Natural killer cell (primary cell): Measurements from ENCODE around the gene XRRA1. TPM values are rescaled to one million over a fixed set of nuclear protein-coding genes. Genes with fewer than 3 reads are reported as not detected.

Experiments used
- ATAC-seq, 3 donors: fragments of 150-1000 bp in 2 of 3; fragments of 200-7000 bp in 1 of 3; cut with Tn5 transposase; 1 replicate in 1 of 3; 2 replicates in 2 of 3; pipeline ENCODE4 v1.10.0; 2021; ENCODE audit warnings: mild to moderate bottlenecking in 2 of 3, moderate library complexity in 2 of 3
- DNase-seq, 2 donors: peaks; one replicate each; pipeline versions ENCODE4 v3.0.0 to v3.0.0-alpha.2; 2013 to 2021; ENCODE audit warnings: mixed read lengths in 1 of 2
- H3K27ac ChIP-seq: one replicate; pipeline ENCODE4 v1.5.1; 2013; ENCODE audit warnings: mild to moderate bottlenecking, low read length
- H3K27me3 ChIP-seq: one replicate; pipeline ENCODE4 v1.6.1; 2013; ENCODE audit warnings: low read length; ENCODE audit not compliant: control insufficient read depth, insufficient read depth
- H3K36me3 ChIP-seq: one replicate; pipeline ENCODE4 v1.6.1; 2013; ENCODE audit warnings: low read length; ENCODE audit not compliant: control insufficient read depth, insufficient read depth
- H3K4me1 ChIP-seq: one replicate; pipeline ENCODE4 v1.6.1; 2013; ENCODE audit warnings: low read length; ENCODE audit not compliant: control insufficient read depth, insufficient read depth
- H3K4me3 ChIP-seq: one replicate; pipeline ENCODE4 v1.5.1; 2013; ENCODE audit warnings: low read length
- H3K9me3 ChIP-seq: one replicate; pipeline ENCODE4 v1.6.1; 2013; ENCODE audit warnings: low read length; ENCODE audit not compliant: control insufficient read depth, insufficient read depth
- H3K27ac Mint-ChIP-seq, 2 donors: one replicate each; pipeline ENCODE4 v1.8.0; 2022; ENCODE audit warnings: mild to moderate bottlenecking in 2 of 2, mixed read lengths in 2 of 2, moderate library complexity in 1 of 2
- H3K27me3 Mint-ChIP-seq, 2 donors: one replicate each; pipeline ENCODE4 v1.8.0; 2022; ENCODE audit warnings: low read depth in 2 of 2, mixed read lengths in 2 of 2
- H3K36me3 Mint-ChIP-seq: one replicate; pipeline ENCODE4 v1.8.0; 2022; ENCODE audit warnings: mixed read lengths
- H3K4me1 Mint-ChIP-seq, 2 donors: one replicate each; pipeline ENCODE4 v1.8.0; 2022; ENCODE audit warnings: mixed read lengths in 2 of 2
- H3K4me3 Mint-ChIP-seq: one replicate; pipeline ENCODE4 v1.8.0; 2022; ENCODE audit warnings: mild to moderate bottlenecking, moderate library complexity, mixed read lengths
- H3K9me3 Mint-ChIP-seq, 2 donors: one replicate each; pipeline ENCODE4 v1.8.0; 2022; ENCODE audit warnings: mixed read lengths in 2 of 2
- WGBS: methylation state at CpG from one replicate; pipeline ENCODE4 v1.1.7; 2013; ENCODE audit warnings: missing lambda C conversion rate; ENCODE audit not compliant: insufficient coverage; 5-methylcytosine and 5-hydroxymethylcytosine counted together
- intact Hi-C: fragments of 100-400 bp; cut with micrococcal nuclease; formaldehyde crosslinking; loops from one replicate; pipeline ENCODE4 v1.14.2; 2022
- total RNA-seq, 4 donors: library from RNA; stranded (reverse); fragments of 120-200 nt in 1 of 4; gene quantifications; one replicate each; pipeline versions ENCODE4 v1.2.3 to v1.2.4, GENCODE V29; 2013 to 2022
- TF ChIP-seq, protein P1 (sequence below): fragments of 200-600 bp; IDR thresholded peaks from one replicate; pipeline ENCODE4 v1.8.0; 2022; ENCODE audit warnings: antibody characterized with exemption

Gene XRRA1
- total RNA-seq, 3 donors from 2014 or later (not counting 1 experiment from before 2014, with no cell fraction given) = 12.7 to 14.3 (median 14.3) TPM

- H3K27me3 ChIP-seq = no peaks in the 10 kb centered on the region
- H3K27me3 Mint-ChIP-seq = no peaks in the 10 kb centered on the region
- peaks cover 44% of the 10 kb centered on the region for H3K9me3 ChIP-seq
- H3K4me1 ChIP-seq = no peaks in the 10 kb centered on the region
- no peak for ATAC-seq
- peaks cover 10 to 30% of the 10 kb centered on the region in 2 donors for H3K9me3 Mint-ChIP-seq
- H3K4me1 Mint-ChIP-seq = no peaks in the 10 kb centered on the region
- DNase-seq = no peak
- 96% methylated on average over 2 of the region's 2 CpGs for WGBS
- peaks cover 18% of the 10 kb centered on the region for H3K36me3 ChIP-seq
- H3K27ac ChIP-seq = no peak overlapping the region
- TF ChIP-seq, protein P1, sequence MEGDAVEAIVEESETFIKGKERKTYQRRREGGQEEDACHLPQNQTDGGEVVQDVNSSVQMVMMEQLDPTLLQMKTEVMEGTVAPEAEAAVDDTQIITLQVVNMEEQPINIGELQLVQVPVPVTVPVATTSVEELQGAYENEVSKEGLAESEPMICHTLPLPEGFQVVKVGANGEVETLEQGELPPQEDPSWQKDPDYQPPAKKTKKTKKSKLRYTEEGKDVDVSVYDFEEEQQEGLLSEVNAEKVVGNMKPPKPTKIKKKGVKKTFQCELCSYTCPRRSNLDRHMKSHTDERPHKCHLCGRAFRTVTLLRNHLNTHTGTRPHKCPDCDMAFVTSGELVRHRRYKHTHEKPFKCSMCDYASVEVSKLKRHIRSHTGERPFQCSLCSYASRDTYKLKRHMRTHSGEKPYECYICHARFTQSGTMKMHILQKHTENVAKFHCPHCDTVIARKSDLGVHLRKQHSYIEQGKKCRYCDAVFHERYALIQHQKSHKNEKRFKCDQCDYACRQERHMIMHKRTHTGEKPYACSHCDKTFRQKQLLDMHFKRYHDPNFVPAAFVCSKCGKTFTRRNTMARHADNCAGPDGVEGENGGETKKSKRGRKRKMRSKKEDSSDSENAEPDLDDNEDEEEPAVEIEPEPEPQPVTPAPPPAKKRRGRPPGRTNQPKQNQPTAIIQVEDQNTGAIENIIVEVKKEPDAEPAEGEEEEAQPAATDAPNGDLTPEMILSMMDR = no peak
- H3K4me3 ChIP-seq = no peak overlapping the region
- H3K4me3 Mint-ChIP-seq = no peak overlapping the region
- intact Hi-C loops = loop anchor here (5.0 kb wide), 1 partner anchor 39 kb away; no protein-coding TSS in a partner anchor
- peaks cover 68% of the 10 kb centered on the region for H3K36me3 Mint-ChIP-seq
- no peak overlapping the region for H3K27ac Mint-ChIP-seq
Observed at GRCh38 chr11:74871037-74871436, 77.9 kb downstream of the XRRA1 start.

DNA sequence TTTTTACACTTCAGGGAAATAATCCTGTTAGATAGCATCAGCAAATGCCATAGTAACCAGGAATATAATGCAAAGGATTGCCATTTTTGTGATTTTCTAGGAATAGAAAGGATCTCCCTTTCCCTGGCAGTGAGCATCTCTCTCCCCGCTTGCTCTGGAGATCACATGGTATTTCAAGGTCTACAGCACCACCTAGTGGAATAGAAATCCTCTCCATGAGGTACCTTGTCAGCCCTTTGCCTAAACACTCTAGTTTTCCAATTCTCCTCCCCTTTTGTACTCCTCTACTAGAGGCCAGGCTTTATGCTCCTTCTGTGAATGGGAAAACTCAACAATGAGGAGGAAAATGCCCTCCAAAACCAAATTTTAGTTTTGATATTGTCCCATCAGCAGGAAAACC lies 78.4 kb downstream of the XRRA1 start:
- WGBS = 100% methylated on average over 1 of the region's 1 CpG
- Mint-ChIP-seq H3K4me3 (no peak overlapping the region), H3K9me3 (peaks cover 10 to 30% of the 10 kb centered on the region in 2 donors), H3K27me3 (no peaks in the 10 kb centered on the region), H3K27ac (no peak overlapping the region), H3K4me1 (no peaks in the 10 kb centered on the region), H3K36me3 (peaks cover 68% of the 10 kb centered on the region)
- intact Hi-C loops = loop anchor here (5.0 kb wide), 1 partner anchor 38 kb away; no protein-coding TSS in a partner anchor
- Histone ChIP-seq H3K27me3 (no peaks in the 10 kb centered on the region), H3K36me3 (peaks cover 18% of the 10 kb centered on the region), H3K4me1 (no peaks in the 10 kb centered on the region), H3K27ac (no peak overlapping the region), H3K4me3 (no peak overlapping the region), H3K9me3 (peaks cover 50% of the 10 kb centered on the region)
- peak in 1 of 2 donors; percentile 46 for DNase-seq
- peak in 1 of 3 donors; percentile 55 for ATAC-seq
- TF ChIP-seq, protein P1 = peak; percentile 30

DNA sequence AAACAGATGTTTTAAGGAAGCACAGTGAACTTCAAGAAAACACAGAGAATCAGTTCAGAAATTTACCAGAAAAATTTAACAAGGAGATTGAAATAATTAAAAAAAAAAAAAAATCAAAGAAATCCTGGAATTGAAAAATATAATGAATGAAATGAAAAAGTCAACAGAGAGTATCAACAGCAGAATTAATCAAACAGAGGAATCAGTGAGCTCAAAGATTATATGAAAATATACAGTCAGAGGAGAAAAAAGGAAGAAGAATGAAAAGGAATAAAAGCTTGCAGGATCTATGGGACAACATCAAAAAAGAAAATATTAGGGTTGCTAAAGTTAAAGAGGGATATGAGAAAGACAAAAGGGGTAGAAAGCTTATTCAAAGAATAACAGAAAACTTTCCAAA lies 82.3 kb downstream of the XRRA1 start:
- no peaks in the 10 kb centered on the region for H3K27me3 Mint-ChIP-seq
- TF ChIP-seq, protein P1 = no peak
- intact Hi-C loops = no loop called here
- ATAC-seq (no peak), DNase-seq (no peak)
- peaks cover 52% of the 10 kb centered on the region for H3K9me3 ChIP-seq
- peaks cover 10 to 28% of the 10 kb centered on the region in 2 donors for H3K9me3 Mint-ChIP-seq
- no peaks in the 10 kb centered on the region for H3K27me3 ChIP-seq
- peak overlapping the region in 1 of 2 donors; percentile 10 for H3K27ac Mint-ChIP-seq
- H3K36me3 Mint-ChIP-seq = peaks cover 71% of the 10 kb centered on the region
- no peaks in the 10 kb centered on the region for H3K4me1 ChIP-seq
- no peaks in the 10 kb centered on the region for H3K4me1 Mint-ChIP-seq
- peaks cover 22% of the 10 kb centered on the region for H3K36me3 ChIP-seq
- H3K27ac ChIP-seq = no peak overlapping the region
- H3K4me3 ChIP-seq = no peak overlapping the region
- H3K4me3 Mint-ChIP-seq = no peak overlapping the region

DNA sequence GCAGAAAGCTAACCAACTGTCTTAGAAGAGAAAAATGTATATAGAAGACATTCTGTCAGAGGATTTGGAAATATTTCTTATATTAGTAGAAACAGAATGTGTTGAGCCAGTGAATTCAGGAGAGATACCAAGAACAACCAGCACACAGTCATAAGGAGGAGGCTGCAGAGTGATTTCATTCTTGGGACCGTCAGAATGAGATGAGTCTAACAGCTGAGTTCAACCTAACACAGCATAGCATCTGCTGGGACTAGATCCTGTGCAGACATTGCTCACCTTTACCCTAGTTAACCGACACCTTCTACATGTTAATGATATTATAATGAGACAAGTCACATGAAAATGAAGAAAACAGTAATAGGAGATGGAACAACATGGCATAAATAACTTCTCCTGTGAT lies 85.5 kb downstream of the XRRA1 start:
- intact Hi-C loops = no loop called here

More for the DNA sequence above, 85.5 kb downstream of the XRRA1 start:
- H3K27ac Mint-ChIP-seq = no peak overlapping the region
- Histone ChIP-seq H3K36me3 (peaks cover 25% of the 10 kb centered on the region), H3K4me3 (no peak overlapping the region), H3K27me3 (no peaks in the 10 kb centered on the region), H3K4me1 (no peaks in the 10 kb centered on the region), H3K27ac (no peak overlapping the region), H3K9me3 (peaks cover 39% of the 10 kb centered on the region)
- peaks cover 10 to 15% of the 10 kb centered on the region in 2 donors for H3K9me3 Mint-ChIP-seq
- no peaks in the 10 kb centered on the region for H3K27me3 Mint-ChIP-seq
- TF ChIP-seq, protein P1 = no peak
- H3K36me3 Mint-ChIP-seq = peaks cover 40% of the 10 kb centered on the region
- 90% methylated on average over 1 of the region's 2 CpGs for WGBS
- H3K4me3 Mint-ChIP-seq = no peak overlapping the region
- DNase-seq (no peak), ATAC-seq (no peak)
- no peaks in the 10 kb centered on the region for H3K4me1 Mint-ChIP-seq
